Panc1 (cell line): Measurements from ENCODE around the gene SETD1A. TPM values are rescaled to one million over a fixed set of nuclear protein-coding genes. Genes with fewer than 3 reads are reported as not detected.
A peak's percentile ranks its signal among the peaks of the same experiment; 100 is the strongest.

Experiments used
- ATAC-seq: fragments of 200-7000 bp; cut with Tn5 transposase; 2 replicates; pipeline ENCODE4 v1.9.1; 2020; ENCODE audit warnings: mild to moderate bottlenecking, moderate library complexity
- Bru-seq: library from RNA; stranded (reverse); fragments of 400-500 nt; gene quantifications from one replicate; lab custom pipeline; 2021; lab: Mats Ljungman, UMichigan
- BruChase-seq, 2 experiments: library from RNA; stranded (reverse); fragments of 400-500 nt; gene quantifications; one replicate each; lab custom pipeline; 2021; lab: Mats Ljungman, UMichigan
- BruUV-seq: library from RNA; stranded (reverse); fragments of 400-500 nt; replicated peaks from 2 replicates; lab custom pipeline; 2021; lab: Mats Ljungman, UMichigan
- CTCF ChIA-PET: fragments of 300-600 bp; sonication (Branson Sonifier 250); formaldehyde crosslinking; loops from one replicate; lab custom pipeline; 2022; ENCODE audit warnings: antibody characterized with exemption; lab: Charles Lee
- POLR2A ChIA-PET: fragments of 300-600 bp; sonication (Branson Sonifier 250); formaldehyde crosslinking; loops from one replicate; lab custom pipeline; 2022; ENCODE audit warnings: antibody characterized with exemption; lab: Charles Lee
- DNase-seq: peaks from one replicate; pipeline ENCODE4 v3.0.0-alpha.2; 2010; ENCODE audit warnings: low read depth, low spot score
- H3K27ac ChIP-seq: 2 replicates; pipeline ENCODE4 v1.5.1; 2011; ENCODE audit warnings: mild to moderate bottlenecking, low read length, inconsistent platforms
- H3K27me3 ChIP-seq: fragments of 200-500 bp; sonication (Bioruptor generic); 2 replicates; pipeline ENCODE4 v1.6.0; 2014; ENCODE audit warnings: low read length, inconsistent platforms; ENCODE audit not compliant: control insufficient read depth, insufficient read depth
- H3K36me3 ChIP-seq: fragments of 200-500 bp; sonication (Bioruptor generic); 2 replicates; pipeline ENCODE4 v1.5.1; 2014; ENCODE audit warnings: inconsistent platforms, mild to moderate bottlenecking, low read length, moderate library complexity; ENCODE audit not compliant: control insufficient read depth, insufficient read depth
- H3K4me1 ChIP-seq: 2 replicates; pipeline ENCODE4 v1.5.1; 2011; ENCODE audit warnings: inconsistent platforms, mild to moderate bottlenecking, low read length, moderate library complexity; ENCODE audit not compliant: control insufficient read depth, insufficient read depth
- H3K4me3 ChIP-seq, 2 experiments: 2 replicates each; pipeline ENCODE4 v1.5.1; 2011 to 2012; ENCODE audit warnings: low read depth in 2 of 2, low read length in 2 of 2, mild to moderate bottlenecking in 2 of 2, inconsistent platforms in 1 of 2, moderate library complexity in 1 of 2
- H3K9me3 ChIP-seq: fragments of 200-500 bp; sonication (Bioruptor generic); 2 replicates; pipeline ENCODE4 v1.5.1; 2014; ENCODE audit warnings: low read depth, mild to moderate bottlenecking, inconsistent platforms, low read length, moderate library complexity; ENCODE audit not compliant: control insufficient read depth, insufficient read depth
- POLR2AphosphoS5 ChIP-seq: IDR thresholded peaks from 2 replicates; pipeline ENCODE4 v1.6.1; 2012; ENCODE audit warnings: mild to moderate bottlenecking, low read depth, low read length, moderate library complexity
- SIN3A ChIP-seq: IDR thresholded peaks from 2 replicates; pipeline ENCODE4 v1.6.1; 2012; ENCODE audit warnings: low read depth, mild to moderate bottlenecking, low read length, moderate library complexity, borderline replicate concordance; ENCODE audit not compliant: insufficient read depth
- TCF7L2 ChIP-seq: IDR thresholded peaks from 2 replicates; pipeline ENCODE4 v1.6.1; 2011; ENCODE audit warnings: mild to moderate bottlenecking, low read depth, low read length, inconsistent platforms
- in situ Hi-C: cut with HindIII; loops from 2 replicates; pipeline ENCODE4 v1.10.0; 2016; ENCODE audit warnings: low sequenced_read_pairs, low pct_unique_long_range_greater_than_20kb
- intact Hi-C: fragments of 100-400 bp; cut with micrococcal nuclease; formaldehyde crosslinking; loops from one replicate; pipeline ENCODE4 v1.10.0; 2022; ENCODE audit not compliant: unreplicated experiment
- long read RNA-seq: library from polyadenylated mRNA; unstranded; transcript quantifications from one replicate; pipeline ENCODE4 v2.0.0, GENCODE V29; 2021; ENCODE audit not compliant: unreplicated experiment
- polyA plus RNA-seq: library from polyadenylated mRNA; unstranded; fragments of >200 nt; gene quantifications from one replicate; pipeline ENCODE4 v1.2.1, GENCODE V29; 2012; ENCODE audit warnings: missing spikeins; ENCODE audit not compliant: insufficient read length
- total RNA-seq: library from RNA; stranded (reverse); gene quantifications from one replicate; pipeline ENCODE4 v1.2.1, GENCODE V29; 2021; ENCODE audit not compliant: unreplicated experiment
- TF ChIP-seq, protein P1 (sequence below): fragments of 450-650 bp; IDR thresholded peaks from 2 replicates; pipeline ENCODE4 v1.5.1; 2017; ENCODE audit warnings: mild to moderate bottlenecking
- TF ChIP-seq, protein P2 (sequence below), 2 experiments: IDR thresholded peaks; 2 replicates each; pipeline ENCODE4 v1.6.1; 2011 to 2012; ENCODE audit warnings: low read depth in 2 of 2, control low read depth in 1 of 2, low read length in 1 of 2, mild to moderate bottlenecking in 1 of 2, moderate library complexity in 1 of 2; ENCODE audit not compliant: insufficient read depth in 1 of 2

The SETD1A gene
- total RNA-seq (38.7 TPM), Bru-seq, nascent RNA (percentile 82 among the genes with signal in this experiment), BruChase-seq, experiment 1, labeled RNA remaining after a 2-hour chase (percentile 84 among the genes with signal in this experiment), BruChase-seq, experiment 2, labeled RNA remaining after a 6-hour chase (percentile 80 among the genes with signal in this experiment)
- 41.5 TPM for polyA plus RNA-seq
- long read RNA-seq, partial matches to known transcripts = 25 of 26 reads
- long read RNA-seq, other reads (novel, unspliced or antisense) = 1 of 26 reads

- CTCF ChIA-PET = no interaction called here
- Histone ChIP-seq H3K4me1 (peaks cover 27% of the 10 kb centered on the region), H3K9me3 (no peaks in the 10 kb centered on the region), H3K27me3 (no peaks in the 10 kb centered on the region), H3K36me3 (peaks cover 20% of the 10 kb centered on the region), H3K4me3 (peak within 1 kb of the TSS; percentile 80 to 97), H3K27ac (peak within 1 kb of the TSS; percentile 95)
- in situ Hi-C loops (no loop called here), intact Hi-C loops (no loop called here)
- TF ChIP-seq TCF7L2 (no peak), POLR2AphosphoS5 (0 out of 2 replicates have a peak, but pooled peaks have one; percentile 1), SIN3A (0 out of 2 replicates have a peak, but pooled peaks have one; percentile 47)
- TF ChIP-seq, protein P1, sequence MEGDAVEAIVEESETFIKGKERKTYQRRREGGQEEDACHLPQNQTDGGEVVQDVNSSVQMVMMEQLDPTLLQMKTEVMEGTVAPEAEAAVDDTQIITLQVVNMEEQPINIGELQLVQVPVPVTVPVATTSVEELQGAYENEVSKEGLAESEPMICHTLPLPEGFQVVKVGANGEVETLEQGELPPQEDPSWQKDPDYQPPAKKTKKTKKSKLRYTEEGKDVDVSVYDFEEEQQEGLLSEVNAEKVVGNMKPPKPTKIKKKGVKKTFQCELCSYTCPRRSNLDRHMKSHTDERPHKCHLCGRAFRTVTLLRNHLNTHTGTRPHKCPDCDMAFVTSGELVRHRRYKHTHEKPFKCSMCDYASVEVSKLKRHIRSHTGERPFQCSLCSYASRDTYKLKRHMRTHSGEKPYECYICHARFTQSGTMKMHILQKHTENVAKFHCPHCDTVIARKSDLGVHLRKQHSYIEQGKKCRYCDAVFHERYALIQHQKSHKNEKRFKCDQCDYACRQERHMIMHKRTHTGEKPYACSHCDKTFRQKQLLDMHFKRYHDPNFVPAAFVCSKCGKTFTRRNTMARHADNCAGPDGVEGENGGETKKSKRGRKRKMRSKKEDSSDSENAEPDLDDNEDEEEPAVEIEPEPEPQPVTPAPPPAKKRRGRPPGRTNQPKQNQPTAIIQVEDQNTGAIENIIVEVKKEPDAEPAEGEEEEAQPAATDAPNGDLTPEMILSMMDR = no peak
- TF ChIP-seq, protein P2, sequence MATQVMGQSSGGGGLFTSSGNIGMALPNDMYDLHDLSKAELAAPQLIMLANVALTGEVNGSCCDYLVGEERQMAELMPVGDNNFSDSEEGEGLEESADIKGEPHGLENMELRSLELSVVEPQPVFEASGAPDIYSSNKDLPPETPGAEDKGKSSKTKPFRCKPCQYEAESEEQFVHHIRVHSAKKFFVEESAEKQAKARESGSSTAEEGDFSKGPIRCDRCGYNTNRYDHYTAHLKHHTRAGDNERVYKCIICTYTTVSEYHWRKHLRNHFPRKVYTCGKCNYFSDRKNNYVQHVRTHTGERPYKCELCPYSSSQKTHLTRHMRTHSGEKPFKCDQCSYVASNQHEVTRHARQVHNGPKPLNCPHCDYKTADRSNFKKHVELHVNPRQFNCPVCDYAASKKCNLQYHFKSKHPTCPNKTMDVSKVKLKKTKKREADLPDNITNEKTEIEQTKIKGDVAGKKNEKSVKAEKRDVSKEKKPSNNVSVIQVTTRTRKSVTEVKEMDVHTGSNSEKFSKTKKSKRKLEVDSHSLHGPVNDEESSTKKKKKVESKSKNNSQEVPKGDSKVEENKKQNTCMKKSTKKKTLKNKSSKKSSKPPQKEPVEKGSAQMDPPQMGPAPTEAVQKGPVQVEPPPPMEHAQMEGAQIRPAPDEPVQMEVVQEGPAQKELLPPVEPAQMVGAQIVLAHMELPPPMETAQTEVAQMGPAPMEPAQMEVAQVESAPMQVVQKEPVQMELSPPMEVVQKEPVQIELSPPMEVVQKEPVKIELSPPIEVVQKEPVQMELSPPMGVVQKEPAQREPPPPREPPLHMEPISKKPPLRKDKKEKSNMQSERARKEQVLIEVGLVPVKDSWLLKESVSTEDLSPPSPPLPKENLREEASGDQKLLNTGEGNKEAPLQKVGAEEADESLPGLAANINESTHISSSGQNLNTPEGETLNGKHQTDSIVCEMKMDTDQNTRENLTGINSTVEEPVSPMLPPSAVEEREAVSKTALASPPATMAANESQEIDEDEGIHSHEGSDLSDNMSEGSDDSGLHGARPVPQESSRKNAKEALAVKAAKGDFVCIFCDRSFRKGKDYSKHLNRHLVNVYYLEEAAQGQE (IDR thresholded peaks at IDR 0.05; ENCODE audit: insufficient read depth in 1 of 2, low read depth in 2 of 2, low read length in 1 of 2) = 0 out of 4 replicates have a peak, but pooled peaks of 1 of the 2 experiments have one; percentile 23
- ATAC-seq (peak; percentile 90), DNase-seq (no peak)
- POLR2A ChIA-PET = no interaction called here
- no TSS peak for BruUV-seq
Observed at GRCh38 chr16:30957456-30958174, at the start of gene SETD1A. SETD1A (plus strand) TSS chr16:30957754; CDS start chr16:30958732, 978 bp downstream.

GRCh38 chr16:30910427-30911029 lies 47.0 kb upstream of the SETD1A start:
- no TSS peak for BruUV-seq
- H3K9me3 ChIP-seq = no peaks in the 10 kb centered on the region
- no peak overlapping the region for H3K27ac ChIP-seq
- DNase-seq (no peak), ATAC-seq (no peak)
- intact Hi-C loops = no loop called here
- POLR2A ChIA-PET = no interaction called here
- no peaks in the 10 kb centered on the region for H3K27me3 ChIP-seq
- 0 out of 2 replicates have a peak, but pooled peaks cover 3% of the 10 kb centered on the region for H3K4me1 ChIP-seq
- in situ Hi-C loops = no loop called here
- H3K36me3 ChIP-seq = no peaks in the 10 kb centered on the region
- CTCF ChIA-PET = no interaction called here
- TF ChIP-seq, protein P1 = no peak
- TF ChIP-seq, protein P2 (IDR thresholded peaks at IDR 0.05; ENCODE audit: insufficient read depth in 1 of 2, low read depth in 2 of 2, low read length in 1 of 2) = no peak
- TF ChIP-seq POLR2AphosphoS5 (no peak), SIN3A (no peak), TCF7L2 (no peak)
- no peak overlapping the region for H3K4me3 ChIP-seq
